ENCODE data around the gene ASTL.

Gene ASTL

GRCh38 chr2:96159084-96159830 lies 21.0 kb upstream of the ASTL start:
- DNase-seq (ENCODE audit: low spot score) = no peak

DNA sequence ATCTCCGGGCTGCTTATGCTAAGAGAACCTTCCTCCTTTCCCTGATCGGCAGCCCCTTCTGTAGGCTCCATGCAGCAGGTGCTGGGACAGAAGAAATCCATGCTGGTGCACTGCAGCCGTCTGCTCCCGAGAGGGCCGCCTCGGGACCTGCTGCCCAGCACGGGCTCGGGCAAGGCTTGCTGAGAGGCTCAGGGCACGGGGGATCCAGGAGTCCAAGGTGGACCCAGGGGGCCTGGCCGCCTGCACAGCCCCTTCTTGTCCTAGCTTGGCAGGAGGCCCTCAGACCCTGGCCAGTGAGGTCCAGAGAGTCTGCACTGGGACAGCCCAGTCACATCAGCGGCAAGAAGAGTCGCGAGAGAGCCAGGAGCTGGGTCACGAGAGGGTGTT lies 20.2 kb upstream of the ASTL start:
- DNase-seq (ENCODE audit: low spot score) = no peak

DNA sequence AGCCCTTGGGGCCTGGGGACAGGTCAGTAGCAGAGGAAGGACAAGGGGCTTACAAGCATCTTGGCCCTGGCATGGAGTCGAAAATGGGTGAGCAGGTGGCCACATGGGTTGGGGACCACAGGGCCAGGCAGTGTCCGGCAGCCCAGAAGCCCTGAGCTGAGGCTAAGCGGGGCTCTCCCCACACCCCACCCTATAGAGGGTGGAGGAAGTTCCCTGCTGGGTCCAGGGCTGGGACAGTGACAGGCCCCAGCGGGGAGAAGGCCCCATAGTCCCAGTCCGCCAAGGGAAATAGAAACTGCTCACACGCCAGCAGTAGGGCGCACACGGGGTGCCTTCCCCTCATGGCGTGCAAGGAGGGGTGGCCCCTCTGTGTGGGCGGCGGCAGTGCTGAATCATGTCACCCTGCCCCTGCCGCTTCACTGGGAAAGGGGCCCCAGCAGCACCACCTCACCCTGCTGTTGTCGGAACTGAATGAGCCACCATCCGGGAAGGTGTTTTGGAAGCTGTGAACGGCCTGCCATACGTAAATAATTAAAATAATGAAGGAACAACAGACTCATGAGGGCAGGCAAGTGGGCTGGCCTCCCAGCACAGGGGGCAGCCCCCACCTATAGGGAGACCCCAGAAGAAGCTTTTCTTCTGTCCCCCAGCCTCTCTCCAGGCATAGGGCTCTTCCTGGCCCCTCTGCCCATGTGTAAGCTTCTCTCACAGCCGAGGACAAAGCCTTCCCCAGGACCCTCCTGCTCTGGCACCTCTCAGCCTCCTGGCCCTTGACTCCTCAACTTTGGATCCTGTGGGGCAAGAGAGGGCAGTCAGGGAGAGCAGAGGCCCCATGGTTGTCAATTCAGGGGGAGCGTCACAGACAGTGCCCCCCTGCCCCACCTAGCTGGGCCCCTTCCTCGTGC lies 19.6 kb upstream of the ASTL start:
- no peak for DNase-seq (ENCODE audit: low spot score)

GRCh38 chr2:96156926-96157648 lies 18.8 kb upstream of the ASTL start:
- no peak for DNase-seq (ENCODE audit: low spot score)

DNA sequence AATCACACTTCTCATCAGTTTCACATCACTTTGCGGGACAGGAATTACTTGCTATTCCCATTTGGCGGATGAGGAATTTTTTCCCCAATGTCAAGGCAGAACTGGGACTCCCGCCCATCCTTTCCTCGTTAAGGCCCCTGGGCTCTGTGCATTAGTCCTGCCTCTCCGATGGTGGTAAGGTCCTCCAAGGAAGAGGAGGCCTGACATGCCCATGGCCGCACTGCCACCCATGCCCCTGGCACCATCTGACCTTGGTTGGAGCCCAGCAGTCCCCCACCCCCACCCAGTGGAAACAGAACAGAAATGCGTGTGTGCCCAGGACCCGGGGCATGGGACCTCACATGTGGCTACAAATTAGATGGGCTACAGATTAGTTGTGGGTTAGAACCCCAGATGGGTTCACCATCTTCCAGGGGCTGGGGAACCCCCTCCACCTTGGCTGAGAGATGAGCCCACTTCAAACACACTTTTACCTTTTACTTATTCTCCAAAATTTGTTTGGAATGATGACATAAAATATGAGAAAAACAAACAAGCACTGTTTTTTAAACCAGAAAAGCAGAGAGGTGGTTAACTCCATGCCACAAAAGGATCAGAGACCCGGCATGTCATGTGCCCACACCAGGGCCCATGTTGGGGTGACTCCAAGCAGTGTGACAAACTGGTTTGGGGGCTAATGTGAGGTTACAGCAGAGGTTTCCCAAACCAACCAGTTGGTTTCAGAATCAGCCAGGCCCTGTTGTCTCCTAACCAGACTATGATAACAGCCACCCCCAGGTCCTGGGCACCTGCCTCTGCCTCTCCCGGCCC lies 17.9 kb upstream of the ASTL start:
- no peak for DNase-seq (ENCODE audit: low spot score)

DNA sequence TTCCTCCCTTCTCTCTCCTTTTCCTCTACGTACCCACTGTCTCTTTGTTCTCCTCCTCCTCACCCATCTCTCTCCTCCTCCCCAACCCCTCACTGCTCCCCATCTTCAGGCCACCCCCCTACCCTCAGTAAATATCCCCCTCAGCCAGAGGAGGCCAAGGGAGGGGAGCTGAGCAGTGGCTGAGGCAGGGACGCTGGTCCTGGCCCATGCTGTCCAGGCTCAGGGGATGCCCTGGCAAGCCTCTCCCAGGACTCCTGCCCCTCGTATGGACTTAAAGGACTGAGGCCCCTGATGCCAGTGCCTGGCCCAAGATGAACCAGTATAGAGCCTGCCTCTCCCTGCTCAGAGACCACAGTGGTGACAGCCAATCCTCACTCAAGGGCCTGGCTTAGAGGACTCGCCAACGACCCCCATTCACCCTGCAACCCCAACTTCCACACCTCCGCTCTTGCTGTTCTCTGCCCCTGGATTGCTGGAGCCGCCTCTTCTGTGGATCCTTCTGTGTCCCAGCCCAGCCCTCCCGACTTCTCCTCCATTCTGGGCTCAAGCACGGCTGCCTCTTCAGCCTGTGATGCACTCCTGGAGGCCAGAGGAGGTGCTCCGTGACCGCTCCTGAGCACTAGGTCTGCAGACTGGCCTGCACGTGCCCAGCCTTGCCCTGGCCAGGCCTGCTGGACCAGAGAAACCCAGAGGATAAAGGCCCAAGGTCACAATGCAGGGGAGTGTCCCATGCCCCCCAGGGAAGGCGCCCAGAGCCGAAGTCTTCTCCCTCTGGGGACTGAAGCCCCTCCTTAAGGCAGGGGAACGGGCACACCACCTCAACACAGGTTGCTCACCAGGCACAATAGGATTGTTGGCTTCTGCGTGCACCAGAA lies 16.4 kb upstream of the ASTL start:
- DNase-seq (ENCODE audit: low spot score) = no peak

DNA sequence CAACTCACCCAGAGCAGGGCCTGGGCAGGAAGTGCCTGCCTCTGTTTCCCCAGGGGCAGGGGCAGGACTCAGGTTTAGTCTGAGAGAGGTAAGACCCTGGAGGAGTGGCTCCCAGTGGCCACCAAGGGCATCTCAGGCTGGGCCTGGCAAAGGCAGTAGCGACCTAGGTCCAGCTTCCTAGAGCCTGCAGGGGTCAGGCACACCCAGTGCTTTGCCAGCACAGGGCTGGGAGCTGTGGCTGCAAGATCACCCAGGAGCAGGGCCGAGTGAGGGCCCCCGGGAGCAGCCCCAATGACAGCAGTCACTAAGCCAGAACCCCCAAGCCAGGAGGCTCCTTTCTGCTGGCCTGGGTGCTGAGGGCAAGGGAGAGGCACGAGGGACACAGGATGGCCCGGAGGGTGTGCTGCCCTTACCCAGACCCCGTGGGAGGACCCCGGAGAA lies 15.7 kb upstream of the ASTL start:
- DNase-seq (ENCODE audit: low spot score) = no peak

DNA sequence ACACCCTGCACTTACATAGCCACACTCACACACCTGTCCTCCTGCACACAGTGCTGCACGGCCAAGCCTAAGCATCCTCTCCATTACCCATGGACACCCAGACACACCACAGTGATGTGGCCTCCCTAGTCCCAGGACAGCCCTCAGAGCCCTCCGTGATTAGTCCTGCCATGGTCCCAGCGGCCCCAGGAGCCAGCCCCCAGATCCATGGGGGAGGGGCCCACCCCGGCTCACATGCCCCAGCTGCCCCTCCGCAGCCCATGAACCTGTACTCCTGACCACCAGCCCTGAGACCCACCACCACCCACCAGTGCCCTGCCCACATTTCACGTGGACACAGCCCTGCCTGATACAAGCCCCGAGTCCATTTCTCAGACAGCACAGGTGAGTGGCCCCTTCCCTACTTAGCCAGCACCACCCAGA lies 15.0 kb upstream of the ASTL start:
- no peak for DNase-seq (ENCODE audit: low spot score)

DNA sequence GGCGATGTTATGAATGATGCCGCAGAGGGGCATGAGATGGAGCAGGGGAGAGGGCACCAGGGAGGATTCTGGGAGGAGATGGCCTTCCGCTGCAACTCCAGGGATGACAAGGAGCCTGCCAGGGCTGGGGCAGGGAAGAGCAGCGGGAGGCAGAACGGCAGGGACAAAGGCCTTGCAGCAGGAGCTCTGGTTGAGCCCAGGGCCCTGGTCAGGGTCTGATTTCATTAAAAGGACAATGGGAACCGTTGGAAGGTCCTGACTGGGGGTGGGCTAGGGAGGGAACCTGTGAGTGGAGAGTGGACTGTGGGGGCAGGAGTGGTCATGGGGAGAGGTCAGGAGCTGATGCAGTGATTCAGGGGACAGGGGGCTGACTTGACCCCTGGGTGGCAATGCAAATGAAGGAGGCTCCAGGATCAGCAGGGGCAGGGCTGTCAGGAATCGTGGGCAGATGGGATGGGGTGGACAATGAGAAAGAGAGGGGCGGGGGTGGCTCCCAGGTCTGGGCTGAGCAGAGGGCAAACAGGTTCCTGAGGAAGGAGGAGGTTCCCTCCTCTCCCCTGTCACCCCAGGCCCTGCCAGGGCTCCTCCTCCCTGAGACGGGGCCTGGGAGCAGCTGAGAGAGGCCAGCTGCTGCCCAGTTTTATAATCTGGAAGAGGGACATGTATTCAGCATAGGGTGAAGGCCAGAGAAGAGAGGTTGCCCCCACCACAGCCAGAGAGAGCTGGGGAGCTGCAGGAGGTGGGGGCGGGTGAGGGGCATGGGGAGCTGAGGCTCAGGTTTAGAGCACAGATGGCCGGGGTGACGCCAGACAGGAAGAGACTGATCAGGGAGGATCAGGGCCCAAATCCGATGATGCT lies 14.2 kb upstream of the ASTL start:
- no peak for DNase-seq (ENCODE audit: low spot score)

DNA sequence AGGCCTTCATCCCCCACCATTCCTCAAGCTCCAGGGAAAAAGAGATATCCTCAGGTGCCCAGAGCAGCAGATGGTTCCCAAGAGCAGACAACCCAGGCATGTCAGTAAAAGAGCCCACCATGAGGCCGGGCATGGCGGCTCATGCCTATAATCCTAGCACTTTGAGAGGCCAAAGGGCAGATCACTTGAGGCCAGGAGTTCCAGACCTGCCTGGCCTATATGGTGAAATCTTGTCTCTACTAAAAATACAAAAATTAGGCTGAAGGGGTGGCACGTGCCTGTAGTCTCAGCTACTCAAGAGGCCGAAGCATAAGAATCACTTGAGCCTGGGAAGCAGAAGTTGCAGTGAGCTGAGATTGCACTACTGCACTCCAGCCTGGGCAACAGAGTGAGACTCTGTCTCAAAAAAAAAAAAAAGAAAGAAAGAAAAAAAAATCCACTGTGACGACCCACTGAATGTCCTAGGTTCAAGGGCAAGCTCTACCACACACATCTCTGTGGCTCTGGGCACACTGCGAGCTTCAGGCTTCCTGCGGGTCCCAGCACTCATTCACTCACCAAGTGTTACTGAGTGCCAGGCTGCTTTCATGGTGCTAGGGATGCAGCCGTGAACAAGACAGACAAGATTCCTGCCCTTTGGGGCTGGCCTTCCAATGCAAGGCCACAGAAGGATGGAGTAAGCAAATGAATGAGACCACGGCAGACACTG lies 13.4 kb upstream of the ASTL start:
- no peak for DNase-seq (ENCODE audit: low spot score)

- no peak for DNase-seq (ENCODE audit: low spot score)
Observed at GRCh38 chr2:96150791-96151594, 12.7 kb upstream of the ASTL start.

- no peak for DNase-seq (ENCODE audit: low spot score)
Observed at GRCh38 chr2:96150007-96150640, 11.8 kb upstream of the ASTL start.

DNA sequence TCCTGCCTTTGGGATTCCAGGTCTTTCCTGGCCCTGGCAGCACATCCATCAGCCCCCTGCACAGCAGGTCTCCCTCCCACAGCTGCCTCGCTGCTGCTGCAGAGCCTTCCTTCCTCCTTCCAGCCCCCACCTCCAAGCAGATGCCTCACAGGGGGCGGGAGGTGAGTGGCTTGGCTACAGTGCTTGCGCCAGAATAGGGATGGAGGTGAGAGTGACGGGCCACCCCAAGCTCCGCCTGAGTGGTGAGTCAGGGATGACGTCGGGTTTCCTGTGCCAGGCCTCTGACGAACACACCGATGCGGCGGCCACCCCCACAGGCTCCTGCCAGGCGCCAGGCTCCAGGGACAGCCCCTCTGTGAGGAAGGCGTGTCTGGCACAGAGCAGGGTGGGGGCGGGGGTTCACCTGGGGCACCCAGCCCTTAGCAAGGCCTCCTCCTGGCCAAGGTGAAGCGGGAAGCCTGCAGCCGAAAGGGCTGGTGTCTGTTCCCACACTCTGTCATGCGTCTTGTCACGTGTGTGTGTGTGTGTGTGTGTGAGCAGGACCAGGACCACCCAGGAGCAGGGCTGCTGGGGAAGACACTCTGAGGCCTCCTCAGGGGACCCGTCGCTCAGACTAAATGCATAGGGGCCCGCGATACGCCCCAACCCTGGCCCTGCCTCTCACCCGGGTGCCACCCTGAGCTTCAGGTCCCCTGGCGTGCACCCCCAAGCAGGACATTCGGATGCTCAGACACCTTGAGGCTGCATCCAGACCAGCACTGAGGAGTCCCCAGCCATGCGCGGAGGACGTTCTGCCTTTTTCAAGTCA lies 10.3 kb upstream of the ASTL start:
- peak; percentile 43 for DNase-seq (ENCODE audit: low spot score)

GRCh38 chr2:96147593-96148201 lies 9.4 kb upstream of the ASTL start:
- DNase-seq (ENCODE audit: low spot score) = no peak

GRCh38 chr2:96146881-96147592 lies 8.7 kb upstream of the ASTL start:
- no peak for DNase-seq (ENCODE audit: low spot score)
